GM21723 (cell line): ENCODE measurements around the gene TBC1D2.
"Not testable (repeated sequence)": the region's sequence is repeated elsewhere in the genome, so short reads cannot be mapped to it uniquely, and the experiment has no call there.

ENCODE experiments used
- ATAC-seq: cut with Tn5 transposase; IDR thresholded peaks from one replicate; pipeline ENCODE4 v1.9.1; 2021; ENCODE audit warnings: mild to moderate bottlenecking, moderate library complexity; ENCODE audit not compliant: unreplicated experiment

TBC1D2 gene, protein sequence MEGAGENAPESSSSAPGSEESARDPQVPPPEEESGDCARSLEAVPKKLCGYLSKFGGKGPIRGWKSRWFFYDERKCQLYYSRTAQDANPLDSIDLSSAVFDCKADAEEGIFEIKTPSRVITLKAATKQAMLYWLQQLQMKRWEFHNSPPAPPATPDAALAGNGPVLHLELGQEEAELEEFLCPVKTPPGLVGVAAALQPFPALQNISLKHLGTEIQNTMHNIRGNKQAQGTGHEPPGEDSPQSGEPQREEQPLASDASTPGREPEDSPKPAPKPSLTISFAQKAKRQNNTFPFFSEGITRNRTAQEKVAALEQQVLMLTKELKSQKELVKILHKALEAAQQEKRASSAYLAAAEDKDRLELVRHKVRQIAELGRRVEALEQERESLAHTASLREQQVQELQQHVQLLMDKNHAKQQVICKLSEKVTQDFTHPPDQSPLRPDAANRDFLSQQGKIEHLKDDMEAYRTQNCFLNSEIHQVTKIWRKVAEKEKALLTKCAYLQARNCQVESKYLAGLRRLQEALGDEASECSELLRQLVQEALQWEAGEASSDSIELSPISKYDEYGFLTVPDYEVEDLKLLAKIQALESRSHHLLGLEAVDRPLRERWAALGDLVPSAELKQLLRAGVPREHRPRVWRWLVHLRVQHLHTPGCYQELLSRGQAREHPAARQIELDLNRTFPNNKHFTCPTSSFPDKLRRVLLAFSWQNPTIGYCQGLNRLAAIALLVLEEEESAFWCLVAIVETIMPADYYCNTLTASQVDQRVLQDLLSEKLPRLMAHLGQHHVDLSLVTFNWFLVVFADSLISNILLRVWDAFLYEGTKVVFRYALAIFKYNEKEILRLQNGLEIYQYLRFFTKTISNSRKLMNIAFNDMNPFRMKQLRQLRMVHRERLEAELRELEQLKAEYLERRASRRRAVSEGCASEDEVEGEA

DNA sequence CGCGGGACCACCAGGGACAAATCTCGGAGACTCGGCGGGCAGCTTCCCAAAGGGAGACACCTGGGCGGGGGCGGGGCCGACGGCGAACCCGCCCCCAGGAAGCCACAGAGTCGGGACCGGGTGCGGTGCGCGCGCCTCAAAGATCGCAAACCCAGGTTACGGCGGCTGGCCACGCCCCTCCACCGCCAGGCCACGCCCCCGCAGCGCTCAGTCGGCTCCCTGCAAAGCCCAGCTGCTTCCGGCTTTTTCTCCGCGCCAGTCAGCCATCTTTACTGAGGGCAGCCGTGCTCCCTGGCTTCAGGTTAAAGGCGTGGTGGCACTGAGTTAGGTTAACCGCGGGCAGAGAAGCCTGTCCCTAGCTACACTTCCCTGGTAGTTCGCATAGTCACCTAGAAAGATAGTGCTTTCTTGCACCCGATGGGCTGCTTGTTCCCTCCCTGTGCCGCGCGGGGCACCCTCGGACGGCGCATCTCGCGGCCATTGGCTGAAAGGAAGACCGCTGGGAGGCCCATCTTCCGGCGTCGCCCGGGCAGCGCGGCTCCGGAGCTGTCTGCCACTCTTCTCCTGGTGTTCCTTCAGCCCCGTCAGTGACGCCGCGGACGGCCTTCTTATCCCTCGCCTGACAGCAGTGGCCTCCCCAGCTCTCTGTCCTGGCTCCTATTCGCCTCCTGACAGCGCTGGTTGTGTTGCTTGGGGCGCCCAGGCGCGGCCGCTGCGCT lies at the start of gene TBC1D2:
TBC1D2 (minus strand) TSS at position 72 of the 719 bp plus-strand sequence. CDS start 108 bp downstream, outside the sequence.
- peak; percentile 86 for ATAC-seq

- no peak for ATAC-seq
Measured at GRCh38 chr9:98304381-98304780, 48.9 kb upstream of the TBC1D2 start.

DNA sequence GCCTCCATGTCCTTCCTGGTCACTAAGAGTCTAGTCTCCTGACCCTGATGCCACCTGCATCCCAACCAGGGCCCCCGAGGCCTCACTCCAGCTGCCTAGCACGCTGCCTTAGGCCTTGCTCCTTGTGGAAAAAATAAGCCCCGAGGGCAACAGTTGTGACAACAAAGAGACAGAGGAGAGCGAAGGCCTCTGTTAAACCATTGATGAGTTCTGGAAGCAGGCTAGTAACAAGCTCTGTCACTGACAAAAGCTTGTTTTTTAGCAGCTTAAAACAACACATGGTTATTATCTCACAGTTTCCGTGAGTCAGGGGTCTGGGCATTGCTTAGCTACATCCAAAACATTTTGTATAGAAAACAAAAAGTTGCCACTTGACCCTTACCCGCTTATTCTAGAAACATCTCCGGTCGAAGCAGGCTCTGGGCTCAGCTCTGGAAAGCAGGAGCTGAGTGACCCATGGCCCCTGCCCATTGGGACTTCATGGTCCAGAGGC lies 48.2 kb upstream of the TBC1D2 start:
- ATAC-seq = no peak

GRCh38 chr9:98302938-98303632 lies 47.6 kb upstream of the TBC1D2 start:
- no peak for ATAC-seq

- ATAC-seq = no peak
Measured at GRCh38 chr9:98302150-98302549, 46.7 kb upstream of the TBC1D2 start.

DNA sequence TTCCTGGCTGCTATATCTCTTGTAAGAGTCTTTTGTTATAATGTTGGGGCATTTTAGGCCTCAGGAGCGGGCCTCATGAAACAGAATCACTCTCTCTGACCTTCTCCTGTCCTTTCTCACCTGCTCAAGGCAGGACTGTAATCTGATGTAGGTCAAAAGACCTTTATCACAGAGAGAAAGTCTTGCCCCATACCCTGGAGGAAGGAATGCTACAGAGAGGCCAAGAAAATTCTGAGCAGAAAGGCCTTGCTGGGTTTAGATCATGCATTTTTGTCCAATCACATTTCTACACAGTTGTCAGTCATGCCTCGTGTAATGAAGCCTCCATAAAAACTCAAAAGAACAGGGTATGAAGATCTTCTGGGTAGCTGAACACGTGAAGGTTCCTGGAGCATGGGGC lies 45.2 kb upstream of the TBC1D2 start:
- ATAC-seq = no peak

- no peak for ATAC-seq
Measured at GRCh38 chr9:98298476-98298875, 43.0 kb upstream of the TBC1D2 start.

DNA sequence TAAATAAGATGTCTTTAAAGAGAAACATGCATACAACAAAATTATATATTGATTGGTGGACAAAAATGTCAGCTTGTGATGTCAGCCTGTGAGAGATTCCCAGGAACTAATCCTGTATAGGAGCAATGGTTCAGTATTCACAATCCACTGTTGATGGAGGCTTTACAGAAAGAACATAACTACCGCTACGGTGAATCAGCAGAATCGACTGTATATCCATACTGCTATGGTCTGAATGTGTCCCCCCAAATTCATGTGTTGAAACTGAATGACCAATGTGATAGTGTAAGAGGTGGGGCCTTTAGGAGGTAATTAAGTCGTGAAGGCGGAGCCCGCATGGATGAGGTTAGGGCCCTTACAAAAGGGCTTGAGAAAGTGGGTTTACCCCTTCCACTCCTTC lies 40.4 kb upstream of the TBC1D2 start:
- ATAC-seq = no peak

GRCh38 chr9:98291820-98292219 lies 36.4 kb upstream of the TBC1D2 start:
- no peak for ATAC-seq

DNA sequence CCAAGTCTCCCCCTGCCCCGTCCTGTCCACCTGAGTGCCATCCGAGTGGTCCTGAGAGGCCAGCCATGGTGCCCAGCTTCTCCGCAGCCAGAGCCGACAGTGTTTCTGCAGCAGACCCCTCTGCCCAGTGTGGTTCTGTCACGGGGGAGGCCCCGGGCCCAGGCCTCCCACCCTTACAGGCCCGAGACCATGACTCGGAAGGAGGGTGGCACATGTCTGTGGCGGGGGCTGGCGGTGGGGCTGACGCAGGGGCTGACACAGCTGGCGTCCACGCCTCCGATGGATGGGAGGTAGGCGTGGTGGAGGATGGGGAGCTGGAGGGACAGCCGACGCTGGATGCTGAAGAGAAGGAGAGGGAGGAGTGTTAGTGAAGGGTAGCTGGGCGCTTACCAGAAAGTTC lies 35.0 kb upstream of the TBC1D2 start:
- ATAC-seq = no peak

GRCh38 chr9:98289614-98290201 lies 34.3 kb upstream of the TBC1D2 start:
- ATAC-seq = no peak

DNA sequence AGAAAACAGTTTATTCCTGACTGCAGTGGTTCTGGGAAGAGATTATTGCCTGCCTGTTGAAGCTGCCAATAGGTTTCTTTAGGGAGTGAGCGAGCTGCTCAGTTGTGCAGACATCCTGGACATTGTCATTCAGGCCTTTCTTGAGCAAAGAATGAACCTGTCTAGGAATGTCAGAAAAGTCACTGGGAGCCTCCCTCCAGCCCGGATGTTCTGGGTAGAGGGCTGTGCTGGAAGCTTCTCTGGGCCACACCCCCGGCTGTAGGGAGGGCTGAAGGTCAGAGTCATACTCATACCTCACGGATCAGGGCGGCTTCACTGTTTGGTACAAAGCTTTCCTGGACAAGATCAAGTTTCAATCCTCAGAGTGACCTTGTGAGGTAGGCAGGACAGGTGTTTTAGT lies 33.4 kb upstream of the TBC1D2 start:
- no peak for ATAC-seq

DNA sequence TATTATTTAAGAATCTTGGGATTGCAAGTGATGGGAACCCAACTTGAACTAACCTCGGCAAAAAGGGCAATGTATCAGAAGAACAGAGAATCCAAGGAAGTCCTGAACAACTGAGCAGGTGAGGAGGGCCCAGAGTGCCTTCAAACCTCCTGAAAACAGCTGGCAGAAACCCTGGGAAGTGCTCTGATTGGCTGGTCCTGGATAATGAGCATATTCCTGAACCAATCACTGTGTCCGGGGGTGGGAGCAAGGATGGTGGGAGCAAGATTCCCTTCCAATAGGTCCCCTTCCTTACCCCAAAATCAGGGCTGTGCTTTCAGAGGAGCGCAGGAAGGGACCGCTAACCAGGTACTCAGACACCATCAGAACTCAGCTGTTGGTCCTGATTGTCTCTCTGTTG lies 31.9 kb upstream of the TBC1D2 start:
- ATAC-seq = no peak

DNA sequence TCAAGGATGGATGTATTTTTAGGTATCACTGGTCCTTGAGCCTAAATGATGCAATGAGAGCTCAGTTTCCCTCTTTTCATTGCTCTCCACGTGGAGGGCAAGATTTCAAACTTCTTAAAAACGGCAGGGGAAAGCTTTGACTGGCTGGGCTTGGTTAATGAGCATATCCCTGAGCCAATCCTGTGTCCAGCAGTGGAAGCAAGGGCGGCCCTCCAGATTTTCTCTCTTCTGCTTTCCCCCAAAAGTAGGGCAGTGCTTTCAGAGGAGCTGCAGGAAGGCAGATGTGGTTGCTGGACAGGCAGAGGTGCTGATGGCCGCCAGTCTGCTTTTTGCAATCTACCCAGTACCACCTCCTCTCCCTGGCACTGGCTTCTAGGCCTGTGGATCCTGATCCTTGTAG lies 30.0 kb upstream of the TBC1D2 start:
- no peak for ATAC-seq

DNA sequence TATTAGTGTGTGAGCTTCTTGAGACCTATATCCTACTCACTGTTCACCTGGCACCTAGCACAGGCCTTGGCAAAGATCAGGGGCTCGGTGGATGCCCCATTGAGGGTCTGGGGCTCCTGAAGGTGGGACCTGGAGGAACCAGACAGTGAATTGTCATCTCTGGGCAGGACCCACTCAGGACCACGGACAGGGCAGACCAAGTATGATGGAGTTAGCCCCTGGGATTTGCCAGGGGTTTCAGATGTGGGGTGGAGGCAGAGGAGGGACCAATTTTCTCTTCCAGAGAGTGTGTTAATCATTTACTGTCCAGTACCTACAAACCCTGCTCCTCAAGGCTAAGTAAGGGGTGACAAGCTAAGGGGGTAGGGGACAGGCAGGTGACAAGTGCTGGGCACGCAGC lies 29.3 kb upstream of the TBC1D2 start:
- ATAC-seq = no peak

- ATAC-seq = not testable (repeated sequence)
Measured at GRCh38 chr9:98283143-98283542, 27.7 kb upstream of the TBC1D2 start.

DNA sequence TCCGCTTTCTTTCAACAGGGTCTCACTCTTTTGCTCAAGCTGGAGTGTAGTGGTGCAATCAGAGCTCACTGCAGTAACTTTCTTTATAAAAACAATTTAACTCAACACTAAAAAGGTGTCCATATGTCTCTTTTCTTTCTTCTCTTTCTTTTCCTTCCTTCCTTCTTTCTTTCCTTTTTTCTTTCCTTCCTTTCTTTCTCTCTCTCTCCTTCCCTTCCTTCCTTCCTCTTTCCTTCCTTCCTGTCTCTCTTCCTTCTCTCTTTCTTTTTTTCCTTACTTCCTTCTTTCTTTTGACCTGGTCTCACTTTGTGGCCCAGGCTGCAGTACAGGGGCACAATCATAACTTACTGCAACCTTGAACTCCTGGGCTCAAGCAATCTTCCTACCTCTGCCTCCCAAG lies 25.8 kb upstream of the TBC1D2 start:
- no peak for ATAC-seq

- ATAC-seq = no peak
Measured at GRCh38 chr9:98280574-98280973, 25.1 kb upstream of the TBC1D2 start.

DNA sequence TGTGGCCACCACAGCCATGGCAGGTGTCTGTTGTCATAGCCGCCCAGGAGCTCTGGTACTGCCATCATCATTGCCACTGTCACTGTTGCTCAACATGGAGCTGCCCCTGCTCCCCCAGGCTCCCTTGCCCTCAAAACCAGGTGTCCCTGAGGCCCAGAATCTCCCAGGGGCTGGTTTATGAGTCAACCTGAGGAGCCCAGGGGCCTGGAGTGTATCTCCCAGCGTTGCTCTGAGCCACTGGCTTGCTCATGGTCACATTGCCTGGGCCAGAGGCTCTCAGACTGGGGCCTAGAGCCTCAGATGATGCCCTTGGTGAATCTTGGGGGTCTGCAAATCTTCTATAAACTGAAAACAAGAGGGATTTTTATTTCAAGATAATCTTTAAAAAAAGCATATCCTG lies 24.7 kb upstream of the TBC1D2 start:
- ATAC-seq = no peak

DNA sequence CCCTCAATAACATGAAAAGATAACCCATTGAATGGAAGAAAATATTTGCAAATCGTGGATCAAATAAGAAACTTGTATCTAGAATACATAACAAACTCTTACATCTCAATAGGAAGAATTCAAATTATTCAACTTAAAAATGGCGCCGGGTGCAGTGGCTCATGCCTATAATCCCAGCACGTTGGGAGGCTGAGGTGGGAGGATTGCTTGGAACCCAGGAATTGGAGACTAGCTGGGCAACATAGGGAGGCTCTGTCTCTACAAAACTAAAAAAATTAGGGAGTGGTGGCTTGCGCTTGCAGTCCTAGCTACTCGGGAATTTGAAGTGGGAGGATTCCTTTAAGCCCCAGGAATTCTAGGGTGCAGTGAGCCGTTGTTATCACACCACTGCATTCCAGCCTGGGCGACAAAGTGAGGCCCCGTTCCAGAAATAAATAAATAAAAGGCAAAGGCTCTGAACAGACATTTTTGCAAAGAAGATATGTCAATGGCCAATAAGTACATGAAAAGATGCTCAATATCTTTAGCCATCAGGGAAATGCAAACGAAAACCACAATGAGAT lies 21.5 kb upstream of the TBC1D2 start:
- ATAC-seq = no peak
